ENCODE data around the gene SPTBN1. TPM values are rescaled to one million over a fixed set of nuclear protein-coding genes. Genes with fewer than 3 reads are reported as not detected.

The SPTBN1 gene
- total and polyA plus RNA-seq, 2 of the 13 experiments (the other 11 are each of a cell fraction or from before 2014, with no cell fraction given): 123 to 299 TPM

GRCh38 chr2:54589340-54590215, 133.5 kb downstream of the SPTBN1 start (continued):
- no peak for TF ChIP-seq ZBTB40 (IDR thresholded peaks at IDR 0.05)
- no peak for TF ChIP-seq ZBTB40 (CRISPR knock-in tag; IDR thresholded peaks at IDR 0.05)
- TF ChIP-seq, protein P1, sequence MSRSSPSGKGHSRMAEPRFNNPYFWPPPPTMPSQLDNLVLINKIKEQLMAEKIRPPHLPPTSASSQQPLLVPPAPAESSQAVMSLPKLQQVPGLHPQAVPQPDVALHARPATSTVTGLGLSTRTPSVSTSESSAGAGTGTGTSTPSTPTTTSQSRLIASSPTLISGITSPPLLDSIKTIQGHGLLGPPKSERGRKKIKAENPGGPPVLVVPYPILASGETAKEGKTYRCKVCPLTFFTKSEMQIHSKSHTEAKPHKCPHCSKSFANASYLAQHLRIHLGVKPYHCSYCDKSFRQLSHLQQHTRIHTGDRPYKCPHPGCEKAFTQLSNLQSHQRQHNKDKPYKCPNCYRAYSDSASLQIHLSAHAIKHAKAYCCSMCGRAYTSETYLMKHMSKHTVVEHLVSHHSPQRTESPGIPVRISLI (CRISPR knock-in tag; IDR thresholded peaks at IDR 0.05; ENCODE audit: borderline replicate concordance): peak; percentile 49; the same call in 1 of the 2 replicates
- TF ChIP-seq ZNF503 (CRISPR knock-in tag; IDR thresholded peaks at IDR 0.05): peak; percentile 83
- peak; percentile 53 for TF ChIP-seq GABPB1 (CRISPR knock-in tag; IDR thresholded peaks at IDR 0.05)
- 0 out of 2 replicates have a peak, but pooled peaks have one; percentile 32 for TF ChIP-seq ZNF652 (CRISPR knock-in tag; IDR thresholded peaks at IDR 0.05; ENCODE audit: borderline replicate concordance, low read depth)
- TF ChIP-seq MED8 (CRISPR knock-in tag; IDR thresholded peaks at IDR 0.05; ENCODE audit: insufficient replicate concordance): peak; percentile 40
- TF ChIP-seq, protein P2, sequence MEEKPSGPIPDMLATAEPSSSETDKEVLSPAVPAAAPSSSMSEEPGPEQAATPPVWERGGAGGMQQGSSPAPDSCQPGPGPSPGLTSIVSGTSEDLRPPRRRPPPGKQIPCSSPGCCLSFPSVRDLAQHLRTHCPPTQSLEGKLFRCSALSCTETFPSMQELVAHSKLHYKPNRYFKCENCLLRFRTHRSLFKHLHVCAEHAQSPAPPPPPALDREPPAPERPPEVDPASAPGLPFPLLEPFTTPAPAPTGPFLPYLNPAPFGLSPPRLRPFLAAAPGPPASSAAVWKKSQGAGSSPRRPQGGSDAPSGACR (CRISPR knock-in tag; IDR thresholded peaks at IDR 0.05): peak; percentile 64; the same call in 1 of the 2 replicates
- TF ChIP-seq CAMTA2 (CRISPR knock-in tag; IDR thresholded peaks at IDR 0.05; ENCODE audit: borderline replicate concordance): 0 out of 2 replicates have a peak, but pooled peaks have one; percentile 42
- TF ChIP-seq, protein P3, sequence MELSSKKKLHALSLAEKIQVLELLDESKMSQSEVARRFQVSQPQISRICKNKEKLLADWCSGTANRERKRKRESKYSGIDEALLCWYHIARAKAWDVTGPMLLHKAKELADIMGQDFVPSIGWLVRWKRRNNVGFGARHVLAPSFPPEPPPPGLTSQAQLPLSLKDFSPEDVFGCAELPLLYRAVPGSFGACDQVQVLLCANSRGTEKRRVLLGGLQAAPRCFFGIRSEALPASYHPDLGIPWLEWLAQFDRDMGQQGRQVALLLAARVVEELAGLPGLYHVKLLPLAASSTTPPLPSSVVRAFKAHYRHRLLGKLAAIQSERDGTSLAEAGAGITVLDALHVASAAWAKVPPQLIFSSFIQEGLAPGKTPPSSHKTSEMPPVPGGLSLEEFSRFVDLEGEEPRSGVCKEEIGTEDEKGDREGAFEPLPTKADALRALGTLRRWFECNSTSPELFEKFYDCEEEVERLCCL (CRISPR knock-in tag; IDR thresholded peaks at IDR 0.05; ENCODE audit: borderline replicate concordance): no peak; the same call in 1 of the 2 replicates
- TF ChIP-seq ZEB1 (IDR thresholded peaks at IDR 0.05; ENCODE audit: insufficient replicate concordance, low read depth): peak; percentile 78
- no peak for TF ChIP-seq ZNF569 (CRISPR knock-in tag; IDR thresholded peaks at IDR 0.05; ENCODE audit: borderline replicate concordance)
